ENCODE data around the gene PLAC8. TPM values are rescaled to one million over a fixed set of nuclear protein-coding genes. Genes with fewer than 3 reads are reported as not detected.
"Not testable (repeated sequence)": the region's sequence is repeated elsewhere in the genome, so short reads cannot be mapped to it uniquely, and the experiment has no call there.

Gene PLAC8, protein sequence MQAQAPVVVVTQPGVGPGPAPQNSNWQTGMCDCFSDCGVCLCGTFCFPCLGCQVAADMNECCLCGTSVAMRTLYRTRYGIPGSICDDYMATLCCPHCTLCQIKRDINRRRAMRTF
- 1 to 10 TPM; 3.8 to 4.6 TPM for total RNA-seq
- long read RNA-seq, donor 1, result 0 reads
- long read RNA-seq, donor 2, partial matches to known transcripts, result 0 of 1 reads
- long read RNA-seq, donor 2, other reads (novel, unspliced or antisense), result 0 of 1 reads

DNA sequence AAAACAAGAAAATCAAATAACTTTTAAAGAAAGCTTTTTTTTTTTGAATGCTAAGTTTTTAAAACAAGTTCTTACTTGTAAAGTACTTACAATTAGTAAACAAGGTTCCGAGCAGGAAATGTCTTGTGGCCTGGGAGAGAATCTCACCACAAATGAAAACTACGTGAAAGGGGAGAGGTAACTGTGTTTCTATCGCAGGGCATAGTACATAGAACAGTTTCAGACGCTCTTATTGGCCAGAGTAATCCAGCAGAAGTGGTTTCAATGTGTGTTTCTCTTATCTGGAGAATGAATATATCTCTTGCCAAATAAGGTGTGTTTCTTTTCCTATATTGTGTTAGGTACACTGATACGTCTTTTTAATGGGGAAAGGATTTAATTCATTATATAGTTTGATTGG lies at the start of gene PLAC8:
TSS of gene PLAC8 (minus strand) at position 154 of the 400 bp plus-strand sequence. CDS start 6,808 bp downstream, outside the sequence.
- intact Hi-C loops (cut with DNase I), result no loop called here
- DNase-seq (ENCODE audit: low spot score), result no peak

DNA sequence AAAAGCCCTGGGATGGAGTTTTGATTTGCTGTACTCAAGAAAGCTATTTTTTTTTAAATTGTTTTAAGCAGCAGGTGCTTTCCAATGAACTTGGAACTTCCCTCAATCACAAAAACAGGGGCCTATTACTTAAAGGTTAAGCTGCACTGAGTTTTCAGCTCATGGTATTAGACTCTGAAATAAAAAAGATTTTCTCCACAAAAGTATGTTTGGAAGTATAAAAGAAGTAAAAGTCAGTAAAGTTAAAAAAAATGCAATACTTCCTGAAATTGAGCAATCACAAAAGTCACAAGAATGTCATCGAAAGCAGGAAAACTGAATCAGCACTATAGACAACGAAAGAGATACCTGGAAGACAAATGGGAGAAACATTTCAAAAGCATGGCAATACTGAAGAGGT lies 38.9 kb upstream of the PLAC8 start:
- DNase-seq (ENCODE audit: low spot score), result no peak
- intact Hi-C loops (cut with DNase I), result no loop called here

DNA sequence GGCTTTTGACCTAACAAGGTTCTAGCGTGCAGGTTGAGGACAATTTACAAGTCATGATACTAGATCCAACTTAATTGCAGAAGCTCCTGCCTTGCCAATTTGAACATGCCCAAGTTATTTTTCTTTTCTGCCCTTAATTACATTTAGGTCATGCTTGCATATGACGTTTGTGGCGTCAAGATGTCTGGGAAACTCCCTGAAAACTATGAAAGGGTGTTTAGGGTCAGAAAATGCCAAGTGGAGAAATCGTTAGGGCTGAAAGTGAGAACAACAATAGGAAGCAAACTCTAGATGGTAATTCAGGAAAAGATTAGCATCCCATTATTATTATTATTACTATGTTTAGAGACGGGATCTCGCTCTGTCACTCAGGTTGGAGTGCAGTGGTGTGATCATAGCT lies 38.2 kb upstream of the PLAC8 start:
- intact Hi-C loops (cut with DNase I), result no loop called here
- DNase-seq (ENCODE audit: low spot score), result no peak

DNA sequence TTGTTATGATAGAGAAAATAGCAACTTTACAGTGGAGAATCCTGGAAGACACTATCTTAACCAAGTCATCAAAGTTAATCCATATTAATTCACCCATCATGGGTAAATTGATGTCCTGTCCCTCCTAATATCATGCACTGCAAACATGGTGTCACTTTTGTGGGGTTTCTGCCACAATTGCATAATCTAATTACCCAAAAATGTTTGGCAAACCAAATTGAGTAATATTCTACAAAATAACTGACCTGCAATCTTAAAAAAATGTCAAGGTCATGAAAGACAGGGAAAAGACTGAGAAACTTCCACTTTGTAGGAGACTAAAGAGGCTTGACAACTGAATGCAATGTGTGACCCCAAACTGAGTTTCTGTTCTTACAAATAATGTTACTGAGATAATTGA lies 37.1 kb upstream of the PLAC8 start:
- intact Hi-C loops (cut with DNase I), result no loop called here

DNA sequence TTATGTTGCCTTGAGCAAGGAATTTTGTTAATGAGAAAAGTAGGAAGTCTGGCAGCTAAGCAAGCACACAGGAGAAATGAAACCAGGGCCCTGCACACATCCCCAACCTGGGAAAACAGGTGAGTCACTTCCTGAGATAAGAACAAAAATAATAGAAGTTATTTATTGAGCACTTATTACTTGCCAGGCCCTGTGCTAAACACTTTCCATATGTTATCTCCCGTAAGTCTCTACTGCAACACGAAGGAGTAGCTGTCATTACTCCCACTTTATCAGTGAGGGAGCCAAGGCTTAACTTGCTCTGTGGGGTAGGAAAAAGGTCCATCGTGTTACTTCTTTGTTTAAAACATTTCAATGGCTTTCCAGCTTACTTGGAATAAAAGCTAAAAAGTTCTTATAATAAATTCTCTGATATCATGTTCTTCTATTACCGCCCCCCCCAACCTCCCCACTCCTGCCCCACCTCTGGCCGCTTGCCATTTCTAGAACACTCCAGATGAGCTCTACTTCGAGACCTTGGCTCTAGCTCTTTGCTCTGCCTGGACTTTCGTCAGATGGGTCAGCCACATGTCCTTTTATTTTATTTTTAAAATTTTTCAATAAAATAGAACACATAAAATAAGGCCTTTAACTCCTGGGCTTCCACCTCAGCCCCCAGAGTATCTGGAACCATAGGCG lies 36.3 kb upstream of the PLAC8 start:
- DNase-seq (ENCODE audit: low spot score), result no peak
- intact Hi-C loops (cut with DNase I), result no loop called here

More for the DNA sequence above, 37.1 kb upstream of the PLAC8 start:
- DNase-seq (ENCODE audit: low spot score), result no peak

DNA sequence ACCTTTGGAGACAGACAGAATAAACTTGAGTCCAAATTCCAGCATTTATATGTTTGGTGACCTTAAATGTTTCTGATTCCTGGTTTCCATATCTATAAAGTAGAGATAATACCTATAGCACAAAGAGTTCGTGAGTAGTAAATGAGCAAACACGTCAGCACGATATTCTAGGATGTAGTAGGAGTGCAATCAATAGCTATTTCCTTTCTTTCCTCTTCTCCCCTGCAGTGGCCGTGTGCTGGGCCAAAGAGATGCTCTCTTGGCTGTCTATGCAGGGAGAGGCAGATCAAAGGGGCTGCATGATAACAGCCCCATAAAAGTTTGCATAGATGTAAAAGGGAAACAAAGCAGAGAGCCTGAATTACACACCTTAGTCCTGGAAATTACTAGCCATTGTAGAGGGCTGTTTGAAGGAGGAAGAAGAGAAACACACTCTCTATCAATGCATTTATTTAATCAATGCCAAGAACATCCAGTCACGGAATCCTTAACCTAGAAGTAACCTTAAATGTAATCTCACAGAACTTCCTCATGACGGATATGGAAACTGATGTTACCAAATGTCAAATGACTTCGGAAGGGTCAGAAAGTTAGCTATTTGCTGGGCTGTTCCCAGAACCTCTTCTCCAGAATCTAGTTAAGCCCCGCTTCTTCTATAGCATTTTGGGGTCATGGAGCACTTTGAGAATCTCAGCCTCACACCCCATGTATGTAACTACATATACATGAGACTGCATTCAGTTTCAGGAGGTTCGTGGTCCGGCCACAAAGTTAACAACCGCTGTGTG lies 35.5 kb upstream of the PLAC8 start:
- DNase-seq (ENCODE audit: low spot score), result no peak
- intact Hi-C loops (cut with DNase I), result no loop called here

DNA sequence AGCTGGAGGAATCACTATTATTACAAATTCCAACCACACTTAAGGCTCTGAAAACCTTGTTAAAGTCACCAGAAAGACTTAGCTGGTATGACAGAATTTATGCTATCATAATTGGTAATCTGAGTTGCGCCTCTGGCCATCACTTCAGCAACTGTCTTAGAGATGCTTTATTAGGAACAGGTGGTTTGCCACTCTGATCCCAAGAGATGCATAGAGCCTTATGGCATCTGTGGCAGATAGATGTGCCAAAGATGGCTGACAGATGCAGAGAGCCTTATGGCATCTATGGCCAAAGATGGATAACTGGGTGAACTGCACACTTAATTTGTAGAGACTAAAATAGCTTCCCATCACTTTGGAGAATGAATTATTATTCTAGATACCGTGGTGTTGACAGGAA lies 32.3 kb upstream of the PLAC8 start:
- no peak for DNase-seq (ENCODE audit: low spot score)
- intact Hi-C loops (cut with DNase I), result no loop called here

DNA sequence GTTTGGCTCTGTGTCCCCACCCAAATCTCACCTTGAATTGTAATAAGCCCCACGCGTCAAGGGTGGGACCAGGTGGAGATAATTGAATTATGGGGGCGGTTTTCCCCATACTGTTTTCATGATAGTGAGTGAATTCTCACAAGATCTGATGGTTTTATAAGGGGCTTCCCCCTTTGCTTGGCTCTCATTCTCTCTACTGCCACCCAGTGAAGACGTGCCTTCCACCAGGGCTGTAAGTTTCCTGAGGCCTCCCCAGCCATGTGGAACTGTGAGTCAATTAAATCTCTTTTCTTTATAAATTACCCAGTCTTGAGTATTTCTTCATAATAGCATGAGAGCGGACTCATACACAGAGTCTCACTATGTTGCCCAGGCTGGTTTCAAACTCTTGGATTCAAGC lies 31.2 kb upstream of the PLAC8 start:
- intact Hi-C loops (cut with DNase I); DNase-seq (ENCODE audit: low spot score): not testable (repeated sequence)

DNA sequence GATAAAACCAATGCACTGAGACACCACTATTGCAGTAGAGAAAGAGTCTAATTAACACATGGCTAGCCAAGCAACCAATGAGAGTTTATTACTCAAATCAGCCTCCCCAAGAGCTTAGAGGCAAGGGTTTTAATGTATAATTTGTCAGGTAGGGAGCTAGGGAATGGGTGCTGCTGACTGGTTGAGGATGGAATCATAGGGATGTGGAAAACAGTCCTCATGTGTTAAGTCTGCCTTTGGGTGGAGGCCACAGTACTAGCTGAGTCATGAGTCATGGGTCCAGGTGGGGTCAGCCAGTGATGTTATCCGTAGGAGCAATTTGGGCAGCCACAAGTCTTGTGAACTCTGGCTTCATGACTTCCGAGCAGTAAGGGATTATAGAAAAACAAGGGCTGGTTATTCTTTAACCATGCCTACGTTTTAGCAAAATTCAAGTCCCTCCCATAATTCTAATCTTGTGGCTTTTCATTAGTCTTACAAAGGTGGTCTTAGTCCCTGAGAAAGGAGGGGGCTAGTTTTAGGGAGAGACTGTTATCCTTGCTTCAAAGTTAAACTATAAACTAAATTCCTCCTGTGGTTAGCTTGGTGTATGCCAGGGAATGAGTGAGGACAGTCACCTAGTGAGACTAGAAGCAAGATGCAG lies 25.1 kb upstream of the PLAC8 start:
- DNase-seq (ENCODE audit: low spot score), result no peak
- intact Hi-C loops (cut with DNase I), result no loop called here

DNA sequence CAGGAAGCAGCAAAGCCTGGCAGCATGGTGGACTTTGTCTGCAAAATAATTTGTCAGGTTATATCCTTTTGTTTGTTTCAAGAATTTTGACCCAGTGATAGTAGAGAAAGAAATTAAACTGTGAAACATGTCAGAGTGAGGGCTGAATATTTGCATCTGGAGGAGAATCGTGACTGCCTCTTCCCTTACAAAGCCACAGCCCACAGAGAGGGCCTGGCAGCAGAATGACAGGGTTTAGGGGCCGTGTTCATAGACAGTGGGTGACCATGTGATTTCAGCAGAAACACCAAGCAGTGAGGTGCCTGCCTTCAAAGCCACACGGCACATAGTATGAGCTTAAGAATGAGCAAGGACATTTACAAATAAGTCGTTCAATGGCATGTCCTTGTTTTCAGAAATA lies 24.4 kb upstream of the PLAC8 start:
- intact Hi-C loops (cut with DNase I), result no loop called here
- DNase-seq (ENCODE audit: low spot score), result no peak

DNA sequence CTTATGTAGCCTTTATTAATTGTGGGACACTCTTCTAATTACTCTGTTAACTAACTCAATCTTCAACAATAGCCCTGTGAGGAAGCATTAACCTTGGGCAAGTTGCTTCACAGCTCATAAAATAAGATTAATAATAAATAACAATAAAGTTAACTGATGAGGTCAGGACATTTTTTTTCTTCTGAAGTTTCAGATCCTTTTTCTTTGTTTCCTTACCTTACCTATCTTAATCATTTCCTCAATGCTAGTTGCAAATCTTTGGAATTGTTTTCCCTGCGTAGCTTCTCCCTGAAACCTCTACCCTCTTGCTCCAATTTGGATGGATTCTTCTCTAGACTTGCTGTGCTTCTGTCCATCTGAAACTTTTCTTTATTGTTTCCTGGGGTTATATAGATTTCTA lies 17.5 kb upstream of the PLAC8 start:
- intact Hi-C loops (cut with DNase I), result no loop called here

DNA sequence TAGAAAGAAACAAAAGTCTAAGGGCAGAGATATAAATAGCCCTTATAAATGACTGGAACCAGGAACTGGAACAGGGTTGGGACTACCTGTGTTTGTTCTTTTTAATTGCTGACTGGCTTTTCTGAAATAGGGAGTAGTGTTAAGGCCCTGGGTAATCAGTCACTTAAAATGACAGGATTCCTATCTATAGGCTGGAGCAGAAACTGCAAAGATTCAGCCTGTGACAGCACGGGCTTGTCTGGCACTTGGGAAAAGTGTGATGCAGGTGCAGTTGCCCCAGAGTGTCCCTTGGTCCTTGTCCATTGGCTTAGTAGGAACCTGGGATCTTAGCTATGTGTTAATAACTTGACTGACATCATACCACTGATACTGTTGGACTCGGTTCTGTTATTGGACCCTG lies 14.7 kb upstream of the PLAC8 start:
- intact Hi-C loops (cut with DNase I), result no loop called here
- DNase-seq (ENCODE audit: low spot score), result no peak

More for the DNA sequence above, 17.5 kb upstream of the PLAC8 start:
- DNase-seq (ENCODE audit: low spot score), result no peak

DNA sequence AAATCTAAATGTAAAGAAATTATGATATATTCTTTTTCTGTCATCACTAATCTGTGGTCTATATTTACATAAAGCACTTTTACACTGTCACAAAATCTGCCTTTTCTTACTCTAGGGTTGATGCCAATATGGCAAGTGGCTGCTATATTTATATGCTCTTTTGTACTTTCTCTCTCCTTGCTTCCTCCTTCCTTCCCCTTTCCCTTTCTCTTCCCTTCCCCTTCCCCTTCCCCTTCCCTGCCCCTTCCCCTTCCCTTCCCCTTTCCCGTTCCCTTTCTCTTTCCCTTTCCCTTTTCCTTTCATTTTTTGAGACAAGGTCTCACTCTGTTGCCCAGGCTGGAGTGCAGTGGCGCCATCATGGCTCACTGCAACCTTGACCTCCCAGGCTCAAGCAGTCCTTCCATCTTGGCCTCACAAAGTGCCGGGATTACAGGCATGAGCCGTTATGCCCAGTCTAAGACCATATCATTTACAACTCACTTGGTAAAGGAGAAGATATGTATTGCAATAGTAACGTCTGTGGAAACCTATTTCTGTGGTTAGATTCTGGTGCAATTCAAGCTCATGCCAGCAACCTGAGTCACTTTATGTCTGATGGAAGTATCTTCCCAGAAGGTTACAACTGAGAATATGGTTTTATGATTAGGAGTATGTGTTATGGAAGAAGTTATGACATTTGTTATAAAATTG lies 13.9 kb upstream of the PLAC8 start:
- intact Hi-C loops (cut with DNase I), result no loop called here
- DNase-seq (ENCODE audit: low spot score), result no peak

DNA sequence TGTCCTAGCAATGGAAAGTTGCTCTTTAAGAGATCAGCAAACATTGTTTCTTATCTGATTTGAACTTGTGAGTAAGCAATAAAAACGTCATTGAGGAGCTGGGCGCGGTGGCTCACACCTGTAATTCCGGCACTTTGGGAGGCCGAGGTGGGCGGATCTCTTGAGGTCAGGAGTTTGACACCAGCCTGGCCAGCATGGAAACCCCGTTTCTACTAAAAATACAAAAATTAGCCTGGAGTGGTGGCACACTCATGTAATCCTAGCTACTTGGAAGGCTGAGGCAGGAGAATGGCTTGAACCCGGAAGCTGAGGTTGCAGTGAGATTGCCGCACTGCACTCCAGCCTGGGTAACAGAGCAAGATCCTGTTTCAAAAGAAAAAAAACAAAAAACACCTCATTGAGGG lies 11.2 kb upstream of the PLAC8 start:
- intact Hi-C loops (cut with DNase I), result no loop called here
- no peak for DNase-seq (ENCODE audit: low spot score)

DNA sequence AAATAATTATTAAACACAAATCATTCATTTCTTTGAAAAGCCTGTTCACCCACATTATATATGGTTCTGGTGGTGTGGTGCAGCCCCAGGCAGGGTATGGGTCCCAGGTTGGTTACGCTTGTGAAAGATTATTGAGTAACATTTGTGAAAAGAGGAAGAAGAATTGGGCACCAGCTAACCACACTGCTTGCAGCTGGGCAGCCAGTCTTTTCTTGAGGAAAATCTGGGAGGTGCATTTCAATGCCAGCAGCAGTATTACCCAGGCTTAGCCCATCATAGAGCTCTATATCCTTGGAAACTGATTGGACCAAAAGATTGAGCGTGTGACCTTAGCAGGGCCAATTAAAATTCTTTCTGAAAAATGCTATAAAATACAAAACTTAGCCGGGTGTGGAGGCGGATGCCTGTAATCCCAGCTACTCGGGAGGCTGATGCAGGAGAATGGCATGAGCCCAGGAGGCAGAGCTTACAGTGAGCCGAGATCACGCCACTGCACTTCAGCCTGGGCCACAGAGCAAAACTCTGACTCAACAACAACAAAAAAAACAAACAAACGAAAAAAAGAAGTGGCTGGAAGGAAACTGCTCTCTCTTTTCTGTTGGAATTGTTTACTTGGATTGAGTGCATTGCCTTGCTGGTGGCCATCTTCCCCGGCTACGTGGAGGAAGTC lies 9.7 kb upstream of the PLAC8 start:
- intact Hi-C loops (cut with DNase I), result no loop called here
- DNase-seq (ENCODE audit: low spot score), result no peak

DNA sequence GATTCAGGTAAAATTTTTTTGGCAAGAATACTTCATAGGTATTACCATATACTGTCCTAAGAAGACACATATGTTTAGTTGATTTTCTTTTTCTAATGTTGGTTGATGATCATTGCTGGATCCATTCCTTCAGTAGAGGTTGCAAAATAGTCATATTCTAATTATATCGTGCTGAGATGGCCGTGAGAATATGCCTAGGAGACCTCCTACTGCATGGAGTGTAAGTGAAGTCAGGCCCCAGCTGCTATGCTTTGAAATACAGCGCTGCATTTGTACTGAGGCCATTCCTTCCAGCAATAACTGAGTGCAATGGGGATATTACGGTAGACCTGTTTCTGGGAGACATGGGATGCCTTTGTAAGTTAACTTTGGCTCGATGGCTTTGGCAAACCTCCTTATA lies 6.7 kb upstream of the PLAC8 start:
- intact Hi-C loops (cut with DNase I), result no loop called here
- DNase-seq (ENCODE audit: low spot score), result no peak

DNA sequence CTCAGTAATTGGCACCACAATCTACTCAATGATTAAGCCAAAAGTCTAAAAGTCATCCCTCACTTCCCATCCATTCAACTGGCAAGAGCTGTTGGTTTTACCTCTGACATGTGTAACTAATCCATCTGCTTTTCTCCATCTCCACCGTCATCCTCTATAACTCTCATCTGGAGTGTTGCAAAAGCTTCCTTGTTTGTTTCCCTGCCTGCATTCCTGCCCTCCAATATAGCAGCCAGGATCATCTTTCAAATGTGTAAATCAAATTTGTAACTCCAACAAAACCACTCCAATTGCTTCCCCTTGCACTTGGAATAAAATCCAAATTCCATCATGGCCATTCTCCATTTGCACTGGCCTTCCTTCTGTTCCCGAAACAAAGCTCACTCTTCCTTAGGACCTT lies 4.3 kb upstream of the PLAC8 start:
- intact Hi-C loops (cut with DNase I), result no loop called here

DNA sequence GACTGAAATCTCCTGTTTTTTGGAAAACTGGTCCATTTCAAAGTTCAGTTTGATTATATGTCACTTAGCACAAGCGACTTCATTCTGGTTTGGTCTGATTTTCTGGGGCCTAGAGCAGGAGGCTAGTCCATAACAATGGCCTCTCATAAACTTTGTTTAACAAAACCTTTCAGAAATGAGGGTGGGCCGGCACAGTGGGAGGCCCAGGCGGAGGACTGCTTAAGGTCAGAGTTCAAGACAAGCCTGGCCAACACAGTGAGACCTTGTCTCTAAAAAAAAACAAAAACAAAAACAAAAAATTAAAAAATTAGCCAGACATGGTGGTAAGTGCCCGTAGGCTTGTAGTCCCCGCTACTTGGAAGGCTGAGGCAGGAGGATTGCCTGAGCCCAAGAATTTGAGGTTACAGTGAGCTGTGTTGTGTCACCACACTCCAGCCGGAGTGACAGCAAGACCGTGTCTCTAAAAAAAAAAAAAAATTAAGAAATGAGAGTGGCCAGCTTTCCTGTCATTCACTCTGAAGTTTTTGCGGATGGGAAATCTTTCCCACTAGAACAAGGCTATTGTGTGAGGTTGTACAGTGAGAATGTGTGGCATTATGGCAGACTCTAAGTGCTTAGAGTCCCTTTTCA lies 1.2 kb upstream of the PLAC8 start:
- no peak for DNase-seq (ENCODE audit: low spot score)
- intact Hi-C loops (cut with DNase I), result no loop called here

More for the DNA sequence above, 4.3 kb upstream of the PLAC8 start:
- no peak for DNase-seq (ENCODE audit: low spot score)

DNA sequence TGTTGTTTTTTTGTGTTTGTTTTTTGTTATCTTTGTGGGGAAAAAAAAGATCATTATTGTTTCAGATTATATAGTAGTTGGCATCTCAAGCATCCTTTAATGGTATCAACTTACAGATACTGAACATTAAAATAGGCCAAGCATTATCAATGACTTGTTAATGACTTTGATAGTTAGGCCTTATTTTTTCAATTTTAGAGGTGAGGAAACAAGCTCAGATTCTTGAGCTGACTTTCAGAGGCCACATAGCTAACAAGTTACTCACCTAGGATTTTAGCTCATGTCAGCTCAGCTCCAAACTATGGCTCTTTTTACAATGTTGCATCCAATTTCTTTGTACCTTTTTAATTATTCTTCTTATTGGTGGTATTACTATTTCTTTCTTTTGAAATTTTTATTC lies 471 bp upstream of the PLAC8 start:
- intact Hi-C loops (cut with DNase I), result no loop called here
- no peak for DNase-seq (ENCODE audit: low spot score)
